Measurements from ENCODE around the gene HOXB5.

HOXB5 gene

DNA sequence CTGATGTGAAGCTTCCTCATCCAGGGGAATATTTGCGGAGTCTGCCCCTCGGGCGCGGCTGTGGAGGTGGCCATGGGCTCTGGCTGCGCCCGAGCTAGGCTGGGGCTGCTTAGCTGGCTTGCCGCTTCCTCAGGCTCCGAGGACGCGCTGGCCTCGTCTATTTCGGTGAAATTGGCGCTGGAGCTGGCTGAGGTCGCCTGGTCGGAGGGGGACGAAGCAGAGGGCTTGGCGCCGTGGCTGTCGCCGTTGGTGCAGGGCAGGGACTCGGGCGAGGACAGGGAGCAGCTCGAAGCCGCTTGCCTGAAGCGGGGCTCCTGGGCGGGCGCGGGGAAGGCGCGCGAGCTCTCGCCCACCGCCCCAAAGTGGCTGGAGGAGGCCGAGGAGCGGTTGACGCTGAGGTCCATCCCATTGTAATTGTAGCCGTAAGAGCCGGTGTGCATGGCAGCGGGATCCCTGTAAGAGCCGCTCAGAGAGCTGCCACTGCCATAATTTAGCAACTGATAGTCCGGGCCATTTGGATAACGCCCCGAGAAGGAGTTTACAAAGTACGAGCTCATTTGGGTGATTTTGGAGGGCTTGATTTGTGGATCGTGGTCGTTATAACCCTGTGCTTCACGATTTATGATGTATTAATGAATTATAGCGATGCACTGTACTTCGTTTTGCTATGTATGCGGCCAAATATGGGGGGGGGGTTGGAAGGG, at the start of gene HOXB5:
Gene HOXB5, minus strand, starts transcription at position 654 of the 704 bp plus-strand sequence. Its CDS starts 97 bp downstream, at position 557.
- no peak for FAIRE-seq

GRCh38 chr17:48642843-48643696, 49.5 kb upstream of the HOXB5 start:
- no peak for DNase-seq (ENCODE audit: insufficient read length, low spot score)
- no peak for FAIRE-seq
- TF ChIP-seq CTCF (IDR thresholded peaks at IDR 0.05; ENCODE audit: insufficient read depth, missing control alignments), result no peak

More for the DNA sequence above, at the start of gene HOXB5:
- DNase-seq (ENCODE audit: insufficient read length, low spot score), result no peak
- no peak for TF ChIP-seq CTCF (IDR thresholded peaks at IDR 0.05; ENCODE audit: insufficient read depth, missing control alignments)

DNA sequence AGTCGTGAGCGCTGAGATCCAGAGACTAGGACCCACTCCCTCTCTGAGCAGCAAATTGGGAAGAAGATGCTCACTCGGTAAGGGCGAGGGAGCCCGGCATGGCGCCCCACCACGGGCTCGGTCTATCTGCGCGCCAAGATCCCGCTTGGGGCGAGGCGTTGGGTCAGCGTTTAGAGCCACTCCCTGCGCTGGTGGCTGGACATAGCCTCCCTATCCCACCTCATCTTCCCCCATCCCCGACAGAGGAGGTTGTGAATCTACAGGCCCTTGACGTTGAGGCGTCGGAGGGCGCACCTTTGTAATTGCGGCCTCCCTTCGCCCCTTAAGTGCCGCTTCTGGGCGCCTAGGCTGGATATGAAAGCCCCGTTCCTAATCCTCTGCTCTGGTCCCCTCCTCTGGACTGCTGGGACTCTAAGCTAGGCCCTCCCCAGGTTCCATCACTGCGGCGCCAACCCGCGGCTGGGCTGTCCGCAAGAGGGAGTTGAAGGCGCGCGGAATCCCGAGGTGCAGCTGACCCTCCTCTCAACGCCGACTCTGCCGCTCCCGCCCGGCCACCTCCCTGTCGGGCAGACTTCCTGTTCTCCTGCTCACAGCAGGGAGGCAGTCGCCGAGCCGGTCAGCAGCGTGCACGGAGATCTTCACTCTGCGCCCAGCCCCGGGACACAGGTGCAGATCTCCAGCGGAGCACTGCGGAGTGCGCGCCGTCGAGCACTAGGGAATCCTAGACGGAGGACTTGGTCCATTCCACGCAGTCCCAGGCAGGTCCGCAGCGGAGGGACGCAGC, 48.7 kb upstream of the HOXB5 start:
- no peak for TF ChIP-seq CTCF (IDR thresholded peaks at IDR 0.05; ENCODE audit: insufficient read depth, missing control alignments)
- DNase-seq (ENCODE audit: insufficient read length, low spot score), result no peak
- no peak for FAIRE-seq

GRCh38 chr17:48641541-48642058, 48.0 kb upstream of the HOXB5 start:
- no peak for FAIRE-seq
- TF ChIP-seq CTCF (IDR thresholded peaks at IDR 0.05; ENCODE audit: insufficient read depth, missing control alignments), result no peak
- no peak for DNase-seq (ENCODE audit: insufficient read length, low spot score)

- FAIRE-seq, result no peak
- DNase-seq (ENCODE audit: insufficient read length, low spot score), result no peak
- TF ChIP-seq CTCF (IDR thresholded peaks at IDR 0.05; ENCODE audit: insufficient read depth, missing control alignments), result no peak
Measured at GRCh38 chr17:48640858-48641180, 47.2 kb upstream of the HOXB5 start.

DNA sequence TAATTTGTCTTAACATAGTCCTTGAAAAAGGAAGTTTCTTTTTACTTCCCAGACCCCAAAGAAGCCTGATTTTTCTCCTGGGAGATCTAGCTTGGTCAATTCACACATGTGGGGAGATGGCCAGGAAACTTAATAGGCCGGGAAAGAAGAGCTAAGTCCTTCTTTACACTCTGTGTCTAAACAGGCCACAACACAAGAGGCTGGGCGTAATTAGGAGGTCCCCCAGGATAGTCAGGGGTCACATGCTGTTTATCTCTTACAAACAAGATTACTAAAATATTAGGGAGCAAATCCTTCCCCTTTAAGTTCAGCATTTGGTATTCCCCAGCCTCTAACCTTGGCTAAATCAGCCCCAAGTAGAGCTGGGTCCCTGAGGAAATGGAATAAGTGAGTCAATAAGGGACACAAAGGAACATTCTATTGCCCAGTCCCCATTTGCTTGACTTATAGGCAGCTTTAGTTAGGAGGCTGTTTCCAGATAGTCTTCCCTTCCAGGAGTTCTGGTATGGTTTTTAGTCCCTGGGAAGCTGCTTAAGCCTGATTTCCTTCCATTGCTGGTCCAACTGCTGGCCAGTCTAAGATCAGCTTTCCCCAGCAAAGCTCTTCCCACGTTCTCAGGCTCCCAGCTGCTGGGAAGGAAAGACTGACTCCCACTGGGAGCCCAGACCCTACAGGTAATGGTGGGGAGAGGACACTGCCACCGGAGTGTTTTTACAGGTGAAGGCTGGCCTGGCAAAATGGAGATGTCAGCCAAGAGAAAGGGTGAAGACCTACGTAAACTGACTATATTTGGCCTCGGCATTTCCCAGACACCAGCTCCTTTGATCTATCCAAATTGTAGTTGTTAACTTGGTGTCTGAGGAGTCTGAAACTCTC, 46.6 kb upstream of the HOXB5 start:
- TF ChIP-seq CTCF (IDR thresholded peaks at IDR 0.05; ENCODE audit: insufficient read depth, missing control alignments), result no peak
- FAIRE-seq (no peak), DNase-seq (ENCODE audit: insufficient read length, low spot score) (no peak)
